HCT116 (cell line): ENCODE results near the gene RNF220.

ENCODE experiments used
- CEBPB ChIP-seq: IDR thresholded peaks from 2 replicates; pipeline ENCODE4 v1.6.1; 2012; ENCODE audit warnings: low read depth
- EGR1 ChIP-seq: IDR thresholded peaks from 2 replicates; pipeline ENCODE4 v1.6.1; 2012; ENCODE audit warnings: low read depth
- EZH2 ChIP-seq: fragments of 200-600 bp; sonication (generic); IDR thresholded peaks from 2 replicates; pipeline ENCODE4 v1.6.1; 2017; ENCODE audit warnings: antibody characterized with exemption, mixed run types
- EZH2phosphoT487 ChIP-seq: fragments of 200-600 bp; IDR thresholded peaks from 2 replicates; pipeline ENCODE4 v1.6.1; 2018; ENCODE audit warnings: antibody characterized with exemption, borderline replicate concordance
- JUND ChIP-seq: IDR thresholded peaks from 2 replicates; pipeline ENCODE4 v1.6.1; 2012
- POLR2A ChIP-seq: IDR thresholded peaks from 2 replicates; pipeline ENCODE4 v1.7.0; 2011; ENCODE audit warnings: borderline replicate concordance; ENCODE audit not compliant: insufficient read depth, insufficient read length; ENCODE audit errors: extremely low read depth
- POLR2AphosphoS5 ChIP-seq: IDR thresholded peaks from 2 replicates; pipeline ENCODE4 v1.6.1; 2011; ENCODE audit warnings: mild to moderate bottlenecking, low read depth, low read length, moderate library complexity
- SIN3A ChIP-seq: IDR thresholded peaks from 2 replicates; pipeline ENCODE4 v1.6.1; 2012; ENCODE audit warnings: low read depth
- YY1 ChIP-seq: IDR thresholded peaks from 2 replicates; pipeline ENCODE4 v1.6.1; 2011; ENCODE audit warnings: low read length, low read depth, moderate library complexity, mild to moderate bottlenecking; ENCODE audit not compliant: insufficient replicate concordance; ENCODE audit errors: extremely low read depth
- TF ChIP-seq, protein P1 (sequence below), 3 experiments: fragments of 200-600 bp in 1 of 3; sonication (generic) in 1 of 3; IDR thresholded peaks in 2 of 3; conservative IDR thresholded peaks in 1 of 3; 2 replicates each; pipeline ENCODE4 v1.5.1; 2012 to 2017; ENCODE audit warnings: low read depth in 2 of 3, low read length in 2 of 3, antibody characterized with exemption in 1 of 3, borderline replicate concordance in 1 of 3, control low read depth in 1 of 3, mild to moderate bottlenecking in 1 of 3, mixed read lengths in 1 of 3, mixed run types in 1 of 3, moderate library complexity in 1 of 3; ENCODE audit not compliant: insufficient read depth in 1 of 3
- TF ChIP-seq, protein P2 (sequence below): IDR thresholded peaks from 2 replicates; pipeline ENCODE4 v1.6.1; 2012
- TF ChIP-seq, protein P3 (sequence below): IDR thresholded peaks from 2 replicates; pipeline ENCODE4 v1.6.1; 2011; ENCODE audit warnings: mild to moderate bottlenecking, low read length, moderate library complexity; ENCODE audit not compliant: insufficient replicate concordance; ENCODE audit errors: extremely low read depth
- TF ChIP-seq, protein P4 (sequence below): IDR thresholded peaks from 2 replicates; pipeline ENCODE4 v1.6.1; 2012; ENCODE audit warnings: low read depth

DNA sequence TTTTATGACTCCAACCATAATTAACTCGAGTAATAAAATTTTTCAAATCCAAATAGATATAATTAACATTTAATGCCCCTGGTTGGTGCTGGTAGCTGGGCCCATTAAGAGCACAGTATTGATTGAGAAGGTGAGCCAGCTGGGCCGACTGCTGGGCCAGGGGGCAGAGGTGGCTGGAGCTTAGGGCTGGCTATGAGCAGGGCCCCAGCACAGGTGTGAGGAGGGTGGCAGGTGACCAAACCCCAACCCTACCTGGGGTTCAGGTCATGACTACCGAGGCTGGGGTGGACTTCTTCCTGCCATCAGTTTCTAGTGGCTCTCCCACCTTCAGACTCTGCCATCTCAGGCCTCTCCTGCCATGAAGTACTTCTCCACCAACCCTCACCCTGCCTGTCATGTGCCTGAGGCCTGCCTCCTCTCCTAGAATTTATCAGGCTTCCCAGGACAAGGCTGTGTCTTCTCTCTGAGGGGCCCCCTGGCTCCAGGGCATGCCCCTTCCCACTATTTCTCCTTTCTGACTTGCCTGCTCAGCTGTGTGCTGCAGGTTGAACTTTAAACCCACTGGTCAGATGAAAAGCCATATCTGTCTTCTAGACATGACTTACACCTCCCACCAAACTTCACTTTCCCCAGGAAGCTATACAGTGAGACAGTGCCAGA, 183.6 kb downstream of the RNF220 start:
- TF ChIP-seq, protein P1, sequence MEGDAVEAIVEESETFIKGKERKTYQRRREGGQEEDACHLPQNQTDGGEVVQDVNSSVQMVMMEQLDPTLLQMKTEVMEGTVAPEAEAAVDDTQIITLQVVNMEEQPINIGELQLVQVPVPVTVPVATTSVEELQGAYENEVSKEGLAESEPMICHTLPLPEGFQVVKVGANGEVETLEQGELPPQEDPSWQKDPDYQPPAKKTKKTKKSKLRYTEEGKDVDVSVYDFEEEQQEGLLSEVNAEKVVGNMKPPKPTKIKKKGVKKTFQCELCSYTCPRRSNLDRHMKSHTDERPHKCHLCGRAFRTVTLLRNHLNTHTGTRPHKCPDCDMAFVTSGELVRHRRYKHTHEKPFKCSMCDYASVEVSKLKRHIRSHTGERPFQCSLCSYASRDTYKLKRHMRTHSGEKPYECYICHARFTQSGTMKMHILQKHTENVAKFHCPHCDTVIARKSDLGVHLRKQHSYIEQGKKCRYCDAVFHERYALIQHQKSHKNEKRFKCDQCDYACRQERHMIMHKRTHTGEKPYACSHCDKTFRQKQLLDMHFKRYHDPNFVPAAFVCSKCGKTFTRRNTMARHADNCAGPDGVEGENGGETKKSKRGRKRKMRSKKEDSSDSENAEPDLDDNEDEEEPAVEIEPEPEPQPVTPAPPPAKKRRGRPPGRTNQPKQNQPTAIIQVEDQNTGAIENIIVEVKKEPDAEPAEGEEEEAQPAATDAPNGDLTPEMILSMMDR (IDR thresholded peaks at IDR 0.05 in 2 of 3, conservative IDR thresholded peaks at IDR 0.05 in 1 of 3; ENCODE audit: borderline replicate concordance in 1 of 3, insufficient read depth in 1 of 3, low read depth in 2 of 3, low read length in 2 of 3) = no peak
- TF ChIP-seq POLR2AphosphoS5 (no peak), POLR2A (no peak), SIN3A (no peak), EZH2 (no peak), EGR1 (no peak), JUND (no peak), EZH2phosphoT487 (no peak), YY1 (no peak), CEBPB (no peak)
- TF ChIP-seq, protein P2, sequence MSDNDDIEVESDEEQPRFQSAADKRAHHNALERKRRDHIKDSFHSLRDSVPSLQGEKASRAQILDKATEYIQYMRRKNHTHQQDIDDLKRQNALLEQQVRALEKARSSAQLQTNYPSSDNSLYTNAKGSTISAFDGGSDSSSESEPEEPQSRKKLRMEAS = no peak
- TF ChIP-seq, protein P3, sequence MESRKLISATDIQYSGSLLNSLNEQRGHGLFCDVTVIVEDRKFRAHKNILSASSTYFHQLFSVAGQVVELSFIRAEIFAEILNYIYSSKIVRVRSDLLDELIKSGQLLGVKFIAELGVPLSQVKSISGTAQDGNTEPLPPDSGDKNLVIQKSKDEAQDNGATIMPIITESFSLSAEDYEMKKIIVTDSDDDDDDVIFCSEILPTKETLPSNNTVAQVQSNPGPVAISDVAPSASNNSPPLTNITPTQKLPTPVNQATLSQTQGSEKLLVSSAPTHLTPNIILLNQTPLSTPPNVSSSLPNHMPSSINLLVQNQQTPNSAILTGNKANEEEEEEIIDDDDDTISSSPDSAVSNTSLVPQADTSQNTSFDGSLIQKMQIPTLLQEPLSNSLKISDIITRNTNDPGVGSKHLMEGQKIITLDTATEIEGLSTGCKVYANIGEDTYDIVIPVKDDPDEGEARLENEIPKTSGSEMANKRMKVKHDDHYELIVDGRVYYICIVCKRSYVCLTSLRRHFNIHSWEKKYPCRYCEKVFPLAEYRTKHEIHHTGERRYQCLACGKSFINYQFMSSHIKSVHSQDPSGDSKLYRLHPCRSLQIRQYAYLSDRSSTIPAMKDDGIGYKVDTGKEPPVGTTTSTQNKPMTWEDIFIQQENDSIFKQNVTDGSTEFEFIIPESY = no peak
- TF ChIP-seq, protein P4, sequence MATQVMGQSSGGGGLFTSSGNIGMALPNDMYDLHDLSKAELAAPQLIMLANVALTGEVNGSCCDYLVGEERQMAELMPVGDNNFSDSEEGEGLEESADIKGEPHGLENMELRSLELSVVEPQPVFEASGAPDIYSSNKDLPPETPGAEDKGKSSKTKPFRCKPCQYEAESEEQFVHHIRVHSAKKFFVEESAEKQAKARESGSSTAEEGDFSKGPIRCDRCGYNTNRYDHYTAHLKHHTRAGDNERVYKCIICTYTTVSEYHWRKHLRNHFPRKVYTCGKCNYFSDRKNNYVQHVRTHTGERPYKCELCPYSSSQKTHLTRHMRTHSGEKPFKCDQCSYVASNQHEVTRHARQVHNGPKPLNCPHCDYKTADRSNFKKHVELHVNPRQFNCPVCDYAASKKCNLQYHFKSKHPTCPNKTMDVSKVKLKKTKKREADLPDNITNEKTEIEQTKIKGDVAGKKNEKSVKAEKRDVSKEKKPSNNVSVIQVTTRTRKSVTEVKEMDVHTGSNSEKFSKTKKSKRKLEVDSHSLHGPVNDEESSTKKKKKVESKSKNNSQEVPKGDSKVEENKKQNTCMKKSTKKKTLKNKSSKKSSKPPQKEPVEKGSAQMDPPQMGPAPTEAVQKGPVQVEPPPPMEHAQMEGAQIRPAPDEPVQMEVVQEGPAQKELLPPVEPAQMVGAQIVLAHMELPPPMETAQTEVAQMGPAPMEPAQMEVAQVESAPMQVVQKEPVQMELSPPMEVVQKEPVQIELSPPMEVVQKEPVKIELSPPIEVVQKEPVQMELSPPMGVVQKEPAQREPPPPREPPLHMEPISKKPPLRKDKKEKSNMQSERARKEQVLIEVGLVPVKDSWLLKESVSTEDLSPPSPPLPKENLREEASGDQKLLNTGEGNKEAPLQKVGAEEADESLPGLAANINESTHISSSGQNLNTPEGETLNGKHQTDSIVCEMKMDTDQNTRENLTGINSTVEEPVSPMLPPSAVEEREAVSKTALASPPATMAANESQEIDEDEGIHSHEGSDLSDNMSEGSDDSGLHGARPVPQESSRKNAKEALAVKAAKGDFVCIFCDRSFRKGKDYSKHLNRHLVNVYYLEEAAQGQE = no peak
